Stimulated activated naive CD8-positive, alpha-beta T cell treated with anti-CD3 and anti-CD28 coated beads, Interleukin-15, amount 100 ng/mL, for 72 hours (primary cell): ENCODE results near the gene CACNA1D.

Source experiments
- ATAC-seq: fragments of 150-1000 bp; cut with Tn5 transposase; 2 replicates; pipeline ENCODE4 v1.10.0; 2021; ENCODE audit warnings: mild to moderate bottlenecking, moderate library complexity
- DNase-seq, 2 donors: peaks; one replicate each; pipeline ENCODE4 v3.0.0; 2021 to 2022
- H3K27ac Mint-ChIP-seq, 2 donors: one replicate each; pipeline ENCODE4 v1.8.0; 2022; ENCODE audit warnings: mild to moderate bottlenecking in 2 of 2, mixed read lengths in 2 of 2, moderate library complexity in 2 of 2
- H3K27me3 Mint-ChIP-seq: one replicate; pipeline ENCODE4 v1.8.0; 2022; ENCODE audit warnings: mixed read lengths
- H3K4me1 Mint-ChIP-seq: one replicate; pipeline ENCODE4 v1.8.0; 2022; ENCODE audit warnings: mild to moderate bottlenecking, mixed read lengths
- H3K4me3 Mint-ChIP-seq, 2 donors: one replicate each; pipeline ENCODE4 v1.8.0; 2022; ENCODE audit warnings: mild to moderate bottlenecking in 2 of 2, mixed read lengths in 2 of 2, moderate library complexity in 1 of 2
- H3K9me3 Mint-ChIP-seq, 2 donors: one replicate each; pipeline ENCODE4 v1.8.0; 2022; ENCODE audit warnings: mixed read lengths in 2 of 2

Gene CACNA1D

GRCh38 chr3:53533472-53533871 lies 39.1 kb downstream of the CACNA1D start:
- DNase-seq (no peak), ATAC-seq (no peak)
- H3K4me3 Mint-ChIP-seq, result no peak overlapping the region
- H3K27me3 Mint-ChIP-seq, result peaks cover 18% of the 10 kb centered on the region
- H3K4me1 Mint-ChIP-seq, result no peaks in the 10 kb centered on the region
- no peaks in the 10 kb centered on the region for H3K9me3 Mint-ChIP-seq
- no peak overlapping the region for H3K27ac Mint-ChIP-seq

DNA sequence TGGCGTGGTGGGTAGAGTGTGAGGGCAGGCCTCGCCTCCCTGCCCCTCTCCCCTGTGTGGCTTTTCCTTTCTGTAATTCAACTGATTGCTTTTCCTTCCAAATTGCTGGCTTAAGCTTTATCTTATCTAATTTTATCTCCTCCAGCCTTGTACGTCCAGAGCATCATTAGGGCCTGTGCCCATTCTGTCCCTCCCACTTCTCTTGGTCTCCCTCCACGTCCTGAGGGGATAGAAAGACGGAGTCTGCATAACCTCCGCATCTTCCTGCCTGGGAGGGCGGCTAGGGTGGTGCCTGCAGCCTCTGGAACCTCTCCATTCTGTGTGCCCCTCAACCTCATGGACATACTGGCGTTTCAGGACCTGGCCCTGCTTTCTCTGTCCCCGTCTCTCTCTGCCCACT lies 39.8 kb downstream of the CACNA1D start:
- Mint-ChIP-seq H3K4me3 (no peak overlapping the region), H3K27ac (peak overlapping the region in 1 of 2 donors; percentile 8), H3K4me1 (no peaks in the 10 kb centered on the region), H3K9me3 (no peaks in the 10 kb centered on the region), H3K27me3 (peaks cover 26% of the 10 kb centered on the region)
- ATAC-seq (no peak), DNase-seq (no peak)

DNA sequence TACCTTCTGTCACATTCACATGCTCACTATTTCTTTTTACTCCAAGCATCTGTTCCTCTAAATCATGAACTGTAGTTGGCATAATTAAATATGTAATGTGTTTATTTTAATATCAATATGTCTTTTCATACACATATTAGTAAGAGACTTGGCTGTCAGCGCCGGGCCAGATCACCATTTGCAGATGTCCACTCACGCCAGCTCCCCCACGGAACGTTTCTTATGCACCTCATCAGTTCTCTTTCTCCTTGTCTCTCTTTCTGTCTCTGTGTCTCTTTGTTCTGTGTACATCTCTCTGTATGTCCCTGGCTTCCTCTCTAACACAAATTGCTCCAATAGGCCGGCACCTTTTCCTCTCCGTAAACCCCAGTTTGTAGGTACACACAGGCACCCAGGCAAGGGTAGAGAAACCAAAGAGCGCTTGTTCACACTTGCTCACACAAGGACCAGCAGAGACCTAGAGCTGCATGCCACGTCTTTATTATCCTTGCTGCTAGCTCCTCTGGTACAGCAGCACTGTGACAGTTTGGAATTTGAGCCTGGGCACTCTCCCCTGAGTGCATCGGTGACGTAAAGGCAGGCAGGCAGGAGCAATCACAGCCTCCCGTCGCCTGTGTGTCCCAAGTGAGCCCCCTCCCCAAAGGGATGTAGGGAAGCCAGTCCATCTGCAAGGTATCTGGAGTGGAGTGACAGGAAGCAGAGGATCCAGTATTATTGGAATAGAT lies 40.4 kb downstream of the CACNA1D start:
- Mint-ChIP-seq H3K27ac (no peak overlapping the region), H3K9me3 (no peaks in the 10 kb centered on the region), H3K27me3 (peaks cover 32% of the 10 kb centered on the region), H3K4me3 (no peak overlapping the region), H3K4me1 (no peaks in the 10 kb centered on the region)
- no peak for DNase-seq
- no peak for ATAC-seq

DNA sequence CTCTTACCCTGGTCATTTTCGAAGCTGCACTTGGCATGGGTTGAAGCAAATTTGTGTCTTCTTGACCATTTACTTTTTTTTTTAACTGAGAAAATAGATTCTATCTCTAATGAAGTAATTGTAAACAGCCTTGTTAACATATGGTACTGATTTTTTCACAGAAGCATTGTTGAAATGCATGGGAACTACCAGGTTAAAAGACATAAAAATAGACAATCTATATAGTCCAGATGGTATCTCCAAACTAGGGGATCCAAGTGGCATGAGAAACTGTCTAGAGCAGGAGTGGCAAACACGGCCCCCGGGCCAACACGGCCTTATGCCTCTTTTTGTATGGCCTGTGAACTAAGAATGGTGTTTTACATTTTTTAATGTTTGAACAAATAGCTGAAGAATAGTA lies 41.9 kb downstream of the CACNA1D start:
- no peaks in the 10 kb centered on the region for H3K4me1 Mint-ChIP-seq
- no peak for DNase-seq
- H3K27ac Mint-ChIP-seq, result no peak overlapping the region
- H3K4me3 Mint-ChIP-seq, result no peak overlapping the region
- ATAC-seq, result no peak
- no peaks in the 10 kb centered on the region for H3K9me3 Mint-ChIP-seq
- H3K27me3 Mint-ChIP-seq, result peaks cover 24% of the 10 kb centered on the region

- H3K27me3 Mint-ChIP-seq, result peaks cover 34% of the 10 kb centered on the region
- peaks cover 9% of the 10 kb centered on the region for H3K4me1 Mint-ChIP-seq
- ATAC-seq (peak; percentile 40), DNase-seq (no peak)
- peak overlapping the region in 1 of 2 donors; percentile 86 for H3K27ac Mint-ChIP-seq
- H3K9me3 Mint-ChIP-seq, result no peaks in the 10 kb centered on the region
- H3K4me3 Mint-ChIP-seq, result no peak overlapping the region
These were observed 49.9 kb downstream of the CACNA1D start for GRCh38 chr3:53544357-53544756.

DNA sequence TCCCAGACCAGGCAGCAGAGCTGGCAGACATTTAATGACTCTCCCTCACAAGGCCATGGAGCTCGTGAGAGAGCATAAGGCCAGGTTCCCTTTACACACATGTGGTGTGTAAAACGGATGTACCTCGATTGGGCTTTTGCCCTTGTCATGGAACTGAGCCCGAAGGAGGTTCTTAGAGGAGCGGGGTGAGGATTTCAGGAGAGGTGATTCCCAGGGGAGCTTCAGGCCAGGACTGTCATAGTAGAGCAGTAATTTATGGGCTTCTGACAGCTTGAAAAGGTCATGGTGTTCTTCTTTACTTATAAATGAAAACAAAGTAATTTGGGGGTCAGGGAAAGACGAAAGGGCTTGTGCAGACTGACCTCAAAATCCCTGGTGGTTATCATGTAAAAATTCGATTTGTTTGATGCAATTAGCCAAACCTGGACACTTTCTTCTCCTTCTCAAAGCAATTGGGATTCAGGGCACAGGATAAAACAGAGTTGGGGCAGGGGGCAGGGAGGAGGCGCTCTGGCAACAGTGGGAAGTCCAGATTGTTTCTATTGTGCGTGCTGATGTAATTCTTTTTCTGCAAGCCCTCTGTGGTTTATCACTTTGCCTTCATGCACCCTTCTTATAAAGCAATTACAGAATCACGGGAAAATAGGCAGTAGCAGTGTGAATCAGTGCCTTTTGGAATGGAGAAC lies 51.0 kb downstream of the CACNA1D start:
- ATAC-seq (no peak), DNase-seq (no peak)
- Mint-ChIP-seq H3K27me3 (peaks cover 35% of the 10 kb centered on the region), H3K9me3 (no peaks in the 10 kb centered on the region), H3K27ac (peak overlapping the region in 1 of 2 donors; percentile 19), H3K4me3 (no peak overlapping the region), H3K4me1 (peaks cover 9% of the 10 kb centered on the region)

GRCh38 chr3:53545996-53546359 lies 51.6 kb downstream of the CACNA1D start:
- Mint-ChIP-seq H3K4me3 (no peak overlapping the region), H3K9me3 (no peaks in the 10 kb centered on the region), H3K27me3 (peaks cover 37% of the 10 kb centered on the region), H3K27ac (no peak overlapping the region), H3K4me1 (peaks cover 9% of the 10 kb centered on the region)
- ATAC-seq, result no peak
- DNase-seq, result no peak

DNA sequence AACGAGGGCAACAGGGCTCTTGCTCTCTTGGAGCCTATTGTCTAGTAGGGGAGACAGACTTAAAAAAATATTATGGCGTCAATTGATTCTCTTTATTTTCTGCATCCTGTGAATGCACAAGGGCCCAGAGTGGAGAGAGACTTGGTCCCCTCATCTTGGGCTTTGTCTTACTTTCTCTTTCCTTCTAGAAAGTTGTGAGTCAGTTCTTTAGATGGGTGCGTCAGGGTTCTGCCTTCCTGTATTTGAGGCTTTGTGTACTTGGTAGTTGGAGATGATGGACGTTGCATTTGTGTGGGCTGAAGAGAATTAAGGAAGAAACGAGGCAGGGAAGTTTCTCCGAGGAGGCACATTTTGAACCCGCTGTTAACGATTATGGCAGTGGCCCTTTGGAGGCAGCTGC lies 52.9 kb downstream of the CACNA1D start:
- Mint-ChIP-seq H3K4me1 (peaks cover 9% of the 10 kb centered on the region), H3K4me3 (no peak overlapping the region), H3K27me3 (peaks cover 31% of the 10 kb centered on the region), H3K27ac (no peak overlapping the region), H3K9me3 (no peaks in the 10 kb centered on the region)
- no peak for ATAC-seq
- DNase-seq, result no peak

DNA sequence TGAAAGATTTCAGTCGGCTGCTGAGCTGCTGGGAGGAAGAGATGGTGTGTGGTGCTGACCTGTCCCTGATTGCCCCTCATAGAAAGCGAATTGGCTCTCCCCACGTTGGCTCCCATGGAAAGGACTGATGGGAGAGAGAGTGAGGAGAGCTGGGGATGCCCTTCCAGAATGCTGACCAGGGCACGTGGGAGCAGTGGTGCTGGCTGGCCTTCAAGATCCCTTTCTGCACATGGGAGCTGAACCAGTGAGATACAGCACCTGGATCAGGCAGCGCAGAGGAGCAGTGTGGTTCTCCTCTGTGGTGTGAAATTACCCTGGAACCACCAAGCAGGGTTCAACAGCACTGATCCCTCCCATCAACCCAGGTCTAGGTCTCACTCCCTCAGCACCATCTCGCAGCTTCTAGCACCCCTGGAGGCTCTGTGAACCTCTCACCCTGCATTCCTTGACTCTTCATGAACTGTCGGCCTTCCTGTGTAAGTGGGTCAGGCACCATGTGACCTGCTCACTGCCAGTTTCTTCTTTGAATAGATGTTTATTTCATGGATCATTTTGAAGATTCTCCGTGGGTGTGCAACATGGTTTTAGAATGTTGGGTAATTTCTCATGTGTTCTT lies 55.7 kb downstream of the CACNA1D start:
- no peaks in the 10 kb centered on the region for H3K9me3 Mint-ChIP-seq
- H3K4me3 Mint-ChIP-seq, result no peak overlapping the region
- ATAC-seq (no peak), DNase-seq (no peak)
- peaks cover 34% of the 10 kb centered on the region for H3K27me3 Mint-ChIP-seq
- H3K4me1 Mint-ChIP-seq, result no peaks in the 10 kb centered on the region
- H3K27ac Mint-ChIP-seq, result no peak overlapping the region

DNA sequence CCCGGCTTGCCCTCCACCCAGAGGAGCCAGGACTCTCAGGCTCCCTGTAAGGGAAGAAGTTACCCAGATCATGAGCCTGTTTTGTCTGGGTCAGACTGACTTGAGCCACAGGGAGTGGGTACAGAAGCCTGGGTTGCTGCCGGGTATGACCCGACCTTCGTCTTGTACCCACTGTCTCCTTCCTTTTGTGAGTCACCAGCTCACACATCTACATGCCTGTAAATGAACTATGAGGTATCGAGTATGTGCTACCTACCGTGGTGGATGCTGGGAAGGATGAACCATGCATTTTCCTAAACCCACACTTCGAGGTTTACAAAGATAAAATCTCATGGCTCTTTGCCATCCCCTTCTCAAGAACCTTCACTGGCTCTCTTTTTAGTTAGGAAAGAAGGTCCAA lies 56.9 kb downstream of the CACNA1D start:
- no peaks in the 10 kb centered on the region for H3K9me3 Mint-ChIP-seq
- ATAC-seq (no peak), DNase-seq (no peak)
- H3K4me3 Mint-ChIP-seq, result no peak overlapping the region
- no peaks in the 10 kb centered on the region for H3K4me1 Mint-ChIP-seq
- H3K27ac Mint-ChIP-seq, result no peak overlapping the region
- H3K27me3 Mint-ChIP-seq, result peaks cover 24% of the 10 kb centered on the region

GRCh38 chr3:53552730-53553129 lies 58.3 kb downstream of the CACNA1D start:
- H3K4me1 Mint-ChIP-seq, result no peaks in the 10 kb centered on the region
- DNase-seq (no peak), ATAC-seq (no peak)
- H3K4me3 Mint-ChIP-seq, result no peak overlapping the region
- H3K27ac Mint-ChIP-seq, result no peak overlapping the region
- H3K27me3 Mint-ChIP-seq, result peaks cover 24% of the 10 kb centered on the region
- H3K9me3 Mint-ChIP-seq, result no peaks in the 10 kb centered on the region

DNA sequence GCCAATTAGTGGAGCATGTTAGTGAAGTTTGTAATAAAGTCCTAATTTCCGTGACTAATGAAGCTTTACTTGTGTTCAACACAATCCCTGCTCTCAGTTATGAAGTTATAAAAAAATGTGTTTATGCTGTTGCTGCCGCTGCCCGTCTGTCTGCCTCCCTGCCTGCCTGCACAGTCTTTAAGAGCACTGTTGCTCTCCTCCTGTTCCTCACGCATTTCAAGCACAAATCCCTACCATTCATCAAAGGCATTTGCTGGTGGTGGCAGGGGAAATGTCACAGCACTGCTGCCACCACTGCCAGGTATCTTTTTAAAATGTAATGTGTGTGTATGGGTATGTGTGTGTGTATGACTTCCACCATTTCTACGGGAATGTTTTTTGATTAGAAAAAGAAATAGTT lies 58.8 kb downstream of the CACNA1D start:
- ATAC-seq, result no peak
- no peaks in the 10 kb centered on the region for H3K4me1 Mint-ChIP-seq
- no peak for DNase-seq
- peak overlapping the region in 1 of 2 donors; percentile 2 for H3K27ac Mint-ChIP-seq
- H3K27me3 Mint-ChIP-seq, result peaks cover 24% of the 10 kb centered on the region
- no peak overlapping the region for H3K4me3 Mint-ChIP-seq
- H3K9me3 Mint-ChIP-seq, result no peaks in the 10 kb centered on the region

- H3K4me3 Mint-ChIP-seq, result no peak overlapping the region
- ATAC-seq (peak; percentile 21), DNase-seq (no peak)
- peak overlapping the region in 1 of 2 donors; percentile 47 for H3K27ac Mint-ChIP-seq
- peaks cover 17% of the 10 kb centered on the region for H3K27me3 Mint-ChIP-seq
- no peaks in the 10 kb centered on the region for H3K4me1 Mint-ChIP-seq
- H3K9me3 Mint-ChIP-seq, result no peaks in the 10 kb centered on the region
These were observed 60.2 kb downstream of the CACNA1D start for GRCh38 chr3:53554559-53555067.

GRCh38 chr3:53555068-53555588 lies 60.7 kb downstream of the CACNA1D start:
- Mint-ChIP-seq H3K4me1 (no peaks in the 10 kb centered on the region), H3K27me3 (peaks cover 15% of the 10 kb centered on the region), H3K27ac (peak overlapping the region in 1 of 2 donors; percentile 86), H3K4me3 (no peak overlapping the region), H3K9me3 (no peaks in the 10 kb centered on the region)
- DNase-seq, result peak in 1 of 2 donors; percentile 55
- ATAC-seq, result peak; percentile 94

DNA sequence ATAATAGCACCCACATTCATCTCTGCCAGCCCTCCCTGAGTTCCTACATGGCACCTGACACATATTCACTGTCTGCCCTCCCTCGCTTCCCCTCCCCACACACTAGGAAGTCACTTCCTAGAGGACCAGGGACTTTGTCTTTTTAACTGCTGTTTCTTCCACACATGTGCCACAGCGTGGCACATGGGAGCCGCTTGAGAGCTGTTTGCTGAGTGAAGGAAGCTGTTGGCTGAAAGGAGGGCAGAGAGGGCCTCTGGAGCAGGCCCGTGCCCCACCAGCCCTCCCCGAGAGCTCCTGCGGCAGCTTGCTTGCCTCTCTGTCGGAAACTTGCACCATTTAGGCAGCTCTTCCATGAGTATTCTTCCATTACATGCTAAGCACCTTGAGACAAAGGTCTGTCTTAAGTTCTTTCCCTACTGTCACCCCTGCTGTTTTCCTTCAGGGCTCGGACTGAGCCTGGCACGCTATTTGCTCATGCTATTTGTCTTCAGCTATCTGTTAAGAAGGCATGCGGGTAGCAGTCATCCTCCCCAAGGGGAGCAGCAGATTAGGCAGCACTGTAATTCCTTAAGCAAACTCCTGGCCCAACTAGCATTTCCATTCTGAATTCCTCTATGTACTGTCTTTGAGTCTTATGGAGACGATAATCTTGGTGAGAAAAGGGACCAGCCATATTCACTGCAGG lies 72.2 kb downstream of the CACNA1D start:
- ATAC-seq, result no peak
- no peaks in the 10 kb centered on the region for H3K4me1 Mint-ChIP-seq

More for the DNA sequence above, 72.2 kb downstream of the CACNA1D start:
- Mint-ChIP-seq H3K27ac (no peak overlapping the region), H3K9me3 (no peaks in the 10 kb centered on the region), H3K27me3 (peaks cover 33% of the 10 kb centered on the region), H3K4me3 (no peak overlapping the region)
- DNase-seq, result no peak
